ENCODE results near the gene PIK3C3.
A peak's percentile ranks its signal among the peaks of the same experiment; 100 is the strongest.

PIK3C3 gene

GRCh38 chr18:41954827-41955613 is at the start of gene PIK3C3:
Gene PIK3C3 (plus strand): TSS chr18:41955234. CDS start chr18:41955292, 58 bp downstream.
- Histone ChIP-seq H3K27ac (ENCODE audit: low read depth, low read length) (no peak within 1 kb of the TSS), H3K4me3 (ENCODE audit: low read depth in 1 of 2, low read length in 2 of 2) (peak within 1 kb of the TSS; percentile 81 to 92), H3K9me3 (ENCODE audit: control insufficient read depth in 1 of 2, low read length in 2 of 2) (no peaks in the 10 kb centered on the region), H3K9ac (ENCODE audit: low read depth in 1 of 2, low read length in 2 of 2) (peak within 1 kb of the TSS; percentile 75 to 85), H3K36me3 (ENCODE audit: control insufficient read depth in 1 of 2, insufficient read depth in 2 of 2, low read length in 2 of 2) (peaks cover 4 to 7% of the 10 kb centered on the region in 2 donors), H3K4me1 (ENCODE audit: control insufficient read depth in 1 of 2, insufficient read depth in 2 of 2, low read length in 2 of 2) (peaks cover 11 to 19% of the 10 kb centered on the region in 2 donors), H3K27me3 (ENCODE audit: control insufficient read depth in 1 of 2, insufficient read depth in 2 of 2, low read length in 2 of 2) (no peaks in the 10 kb centered on the region)

GRCh38 chr18:41905786-41906527 is 49.1 kb upstream of the PIK3C3 start:
- H3K27me3 ChIP-seq (ENCODE audit: control insufficient read depth in 1 of 2, insufficient read depth in 2 of 2, low read length in 2 of 2): no peaks in the 10 kb centered on the region
- no peaks in the 10 kb centered on the region for H3K9me3 ChIP-seq (ENCODE audit: control insufficient read depth in 1 of 2, low read length in 2 of 2)
- H3K27ac ChIP-seq (ENCODE audit: low read depth, low read length): no peak overlapping the region
- no peaks in the 10 kb centered on the region for H3K36me3 ChIP-seq (ENCODE audit: control insufficient read depth in 1 of 2, insufficient read depth in 2 of 2, low read length in 2 of 2)
- no peak overlapping the region for H3K4me3 ChIP-seq (ENCODE audit: low read depth in 1 of 2, low read length in 2 of 2)
- no peak overlapping the region for H3K9ac ChIP-seq (ENCODE audit: low read depth in 1 of 2, low read length in 2 of 2)
- H3K4me1 ChIP-seq (ENCODE audit: control insufficient read depth in 1 of 2, insufficient read depth in 2 of 2, low read length in 2 of 2): no peaks in the 10 kb centered on the region

GRCh38 chr18:41906528-41907146 is 48.4 kb upstream of the PIK3C3 start:
- Histone ChIP-seq H3K9ac (ENCODE audit: low read depth in 1 of 2, low read length in 2 of 2) (no peak overlapping the region), H3K27ac (ENCODE audit: low read depth, low read length) (no peak overlapping the region), H3K9me3 (ENCODE audit: control insufficient read depth in 1 of 2, low read length in 2 of 2) (no peaks in the 10 kb centered on the region), H3K4me3 (ENCODE audit: low read depth in 1 of 2, low read length in 2 of 2) (no peak overlapping the region), H3K36me3 (ENCODE audit: control insufficient read depth in 1 of 2, insufficient read depth in 2 of 2, low read length in 2 of 2) (no peaks in the 10 kb centered on the region), H3K4me1 (ENCODE audit: control insufficient read depth in 1 of 2, insufficient read depth in 2 of 2, low read length in 2 of 2) (no peaks in the 10 kb centered on the region), H3K27me3 (ENCODE audit: control insufficient read depth in 1 of 2, insufficient read depth in 2 of 2, low read length in 2 of 2) (no peaks in the 10 kb centered on the region)

GRCh38 chr18:41917181-41917580 is 37.9 kb upstream of the PIK3C3 start:
- Histone ChIP-seq H3K4me3 (ENCODE audit: low read depth in 1 of 2, low read length in 2 of 2) (no peak overlapping the region), H3K4me1 (ENCODE audit: control insufficient read depth in 1 of 2, insufficient read depth in 2 of 2, low read length in 2 of 2) (no peaks in the 10 kb centered on the region), H3K36me3 (ENCODE audit: control insufficient read depth in 1 of 2, insufficient read depth in 2 of 2, low read length in 2 of 2) (no peaks in the 10 kb centered on the region), H3K27me3 (ENCODE audit: control insufficient read depth in 1 of 2, insufficient read depth in 2 of 2, low read length in 2 of 2) (no peaks in the 10 kb centered on the region), H3K9me3 (ENCODE audit: control insufficient read depth in 1 of 2, low read length in 2 of 2) (no peaks in the 10 kb centered on the region), H3K27ac (ENCODE audit: low read depth, low read length) (no peak overlapping the region), H3K9ac (ENCODE audit: low read depth in 1 of 2, low read length in 2 of 2) (no peak overlapping the region)

- Histone ChIP-seq H3K9me3 (ENCODE audit: control insufficient read depth in 1 of 2, low read length in 2 of 2) (no peaks in the 10 kb centered on the region), H3K4me3 (ENCODE audit: low read depth in 1 of 2, low read length in 2 of 2) (no peak overlapping the region), H3K9ac (ENCODE audit: low read depth in 1 of 2, low read length in 2 of 2) (no peak overlapping the region), H3K27me3 (ENCODE audit: control insufficient read depth in 1 of 2, insufficient read depth in 2 of 2, low read length in 2 of 2) (no peaks in the 10 kb centered on the region), H3K36me3 (ENCODE audit: control insufficient read depth in 1 of 2, insufficient read depth in 2 of 2, low read length in 2 of 2) (no peaks in the 10 kb centered on the region), H3K27ac (ENCODE audit: low read depth, low read length) (no peak overlapping the region), H3K4me1 (ENCODE audit: control insufficient read depth in 1 of 2, insufficient read depth in 2 of 2, low read length in 2 of 2) (no peaks in the 10 kb centered on the region)
Observed at GRCh38 chr18:41921770-41922169, 33.3 kb upstream of the PIK3C3 start.

GRCh38 chr18:41922176-41922575 is 32.9 kb upstream of the PIK3C3 start:
- H3K27ac ChIP-seq (ENCODE audit: low read depth, low read length): no peak overlapping the region
- no peak overlapping the region for H3K9ac ChIP-seq (ENCODE audit: low read depth in 1 of 2, low read length in 2 of 2)
- no peaks in the 10 kb centered on the region for H3K27me3 ChIP-seq (ENCODE audit: control insufficient read depth in 1 of 2, insufficient read depth in 2 of 2, low read length in 2 of 2)
- no peaks in the 10 kb centered on the region for H3K36me3 ChIP-seq (ENCODE audit: control insufficient read depth in 1 of 2, insufficient read depth in 2 of 2, low read length in 2 of 2)
- H3K9me3 ChIP-seq (ENCODE audit: control insufficient read depth in 1 of 2, low read length in 2 of 2): no peaks in the 10 kb centered on the region
- H3K4me1 ChIP-seq (ENCODE audit: control insufficient read depth in 1 of 2, insufficient read depth in 2 of 2, low read length in 2 of 2): no peaks in the 10 kb centered on the region
- no peak overlapping the region for H3K4me3 ChIP-seq (ENCODE audit: low read depth in 1 of 2, low read length in 2 of 2)

- Histone ChIP-seq H3K9me3 (ENCODE audit: control insufficient read depth in 1 of 2, low read length in 2 of 2) (no peaks in the 10 kb centered on the region), H3K9ac (ENCODE audit: low read depth in 1 of 2, low read length in 2 of 2) (no peak overlapping the region), H3K36me3 (ENCODE audit: control insufficient read depth in 1 of 2, insufficient read depth in 2 of 2, low read length in 2 of 2) (no peaks in the 10 kb centered on the region), H3K4me3 (ENCODE audit: low read depth in 1 of 2, low read length in 2 of 2) (no peak overlapping the region), H3K4me1 (ENCODE audit: control insufficient read depth in 1 of 2, insufficient read depth in 2 of 2, low read length in 2 of 2) (no peaks in the 10 kb centered on the region), H3K27me3 (ENCODE audit: control insufficient read depth in 1 of 2, insufficient read depth in 2 of 2, low read length in 2 of 2) (no peaks in the 10 kb centered on the region), H3K27ac (ENCODE audit: low read depth, low read length) (no peak overlapping the region)
Observed at GRCh38 chr18:41922841-41923240, 32.2 kb upstream of the PIK3C3 start.

GRCh38 chr18:41923446-41923845 is 31.6 kb upstream of the PIK3C3 start:
- Histone ChIP-seq H3K9ac (ENCODE audit: low read depth in 1 of 2, low read length in 2 of 2) (no peak overlapping the region), H3K27ac (ENCODE audit: low read depth, low read length) (no peak overlapping the region), H3K4me1 (ENCODE audit: control insufficient read depth in 1 of 2, insufficient read depth in 2 of 2, low read length in 2 of 2) (no peaks in the 10 kb centered on the region), H3K4me3 (ENCODE audit: low read depth in 1 of 2, low read length in 2 of 2) (no peak overlapping the region), H3K36me3 (ENCODE audit: control insufficient read depth in 1 of 2, insufficient read depth in 2 of 2, low read length in 2 of 2) (no peaks in the 10 kb centered on the region), H3K27me3 (ENCODE audit: control insufficient read depth in 1 of 2, insufficient read depth in 2 of 2, low read length in 2 of 2) (no peaks in the 10 kb centered on the region), H3K9me3 (ENCODE audit: control insufficient read depth in 1 of 2, low read length in 2 of 2) (no peaks in the 10 kb centered on the region)

GRCh38 chr18:41928581-41928980 is 26.5 kb upstream of the PIK3C3 start:
- Histone ChIP-seq H3K9ac (ENCODE audit: low read depth in 1 of 2, low read length in 2 of 2) (no peak overlapping the region), H3K27me3 (ENCODE audit: control insufficient read depth in 1 of 2, insufficient read depth in 2 of 2, low read length in 2 of 2) (no peaks in the 10 kb centered on the region), H3K36me3 (ENCODE audit: control insufficient read depth in 1 of 2, insufficient read depth in 2 of 2, low read length in 2 of 2) (no peaks in the 10 kb centered on the region), H3K4me1 (ENCODE audit: control insufficient read depth in 1 of 2, insufficient read depth in 2 of 2, low read length in 2 of 2) (no peaks in the 10 kb centered on the region), H3K9me3 (ENCODE audit: control insufficient read depth in 1 of 2, low read length in 2 of 2) (no peaks in the 10 kb centered on the region), H3K4me3 (ENCODE audit: low read depth in 1 of 2, low read length in 2 of 2) (no peak overlapping the region), H3K27ac (ENCODE audit: low read depth, low read length) (no peak overlapping the region)

- H3K9me3 ChIP-seq (ENCODE audit: control insufficient read depth in 1 of 2, low read length in 2 of 2): no peaks in the 10 kb centered on the region
Observed at GRCh38 chr18:41932899-41933298, 22.1 kb upstream of the PIK3C3 start.

More at GRCh38 chr18:41932899-41933298, 22.1 kb upstream of the PIK3C3 start:
- H3K4me1 ChIP-seq (ENCODE audit: control insufficient read depth in 1 of 2, insufficient read depth in 2 of 2, low read length in 2 of 2): no peaks in the 10 kb centered on the region
- H3K36me3 ChIP-seq (ENCODE audit: control insufficient read depth in 1 of 2, insufficient read depth in 2 of 2, low read length in 2 of 2): no peaks in the 10 kb centered on the region
- H3K27me3 ChIP-seq (ENCODE audit: control insufficient read depth in 1 of 2, insufficient read depth in 2 of 2, low read length in 2 of 2): no peaks in the 10 kb centered on the region
- H3K27ac ChIP-seq (ENCODE audit: low read depth, low read length): no peak overlapping the region
- H3K4me3 ChIP-seq (ENCODE audit: low read depth in 1 of 2, low read length in 2 of 2): no peak overlapping the region
- H3K9ac ChIP-seq (ENCODE audit: low read depth in 1 of 2, low read length in 2 of 2): no peak overlapping the region
